Small intestine (tissue), 7 donors: ENCODE measurements around the gene AKAP6. TPM values are rescaled to one million over a fixed set of nuclear protein-coding genes. Genes with fewer than 3 reads are reported as not detected.

ENCODE experiments used
- DNase-seq, 2 donors: peaks; one replicate each; pipeline versions ENCODE4 v3.0.0 to v3.0.0-alpha.2; 2013
- FAIRE-seq: peaks from 2 replicates; lab custom pipeline; 2012; peaks lifted over from hg19 to GRCh38; lab: Jason Lieb, UNC
- H3K27ac ChIP-seq, 3 donors: one replicate each; pipeline ENCODE4 v1.5.1; 2013; ENCODE audit warnings: low read length in 2 of 3, mild to moderate bottlenecking in 2 of 3, control low read depth in 1 of 3, inconsistent platforms in 1 of 3, low read depth in 1 of 3, moderate library complexity in 1 of 3
- H3K27me3 ChIP-seq, 3 donors: one replicate each; pipeline ENCODE4 v1.6.1; 2013; ENCODE audit warnings: low read length in 3 of 3, inconsistent platforms in 1 of 3; ENCODE audit not compliant: control insufficient read depth in 3 of 3, insufficient read depth in 3 of 3
- H3K36me3 ChIP-seq, 3 donors: one replicate each; pipeline ENCODE4 v1.6.1; 2013; ENCODE audit warnings: low read length in 3 of 3, inconsistent platforms in 1 of 3, low read depth in 1 of 3, mild to moderate bottlenecking in 1 of 3, moderate library complexity in 1 of 3; ENCODE audit not compliant: control insufficient read depth in 3 of 3, insufficient read depth in 2 of 3
- H3K4me1 ChIP-seq, 3 donors: one replicate each; pipeline ENCODE4 v1.6.1; 2013; ENCODE audit warnings: low read length in 2 of 3, inconsistent platforms in 1 of 3, low read depth in 1 of 3, mild to moderate bottlenecking in 1 of 3, moderate library complexity in 1 of 3; ENCODE audit not compliant: control insufficient read depth in 3 of 3, insufficient read depth in 2 of 3
- H3K4me3 ChIP-seq, 3 donors: one replicate each; pipeline ENCODE4 v1.5.1; 2013; ENCODE audit warnings: low read length in 3 of 3, control low read depth in 1 of 3, inconsistent platforms in 1 of 3, low read depth in 1 of 3, mild to moderate bottlenecking in 1 of 3, moderate library complexity in 1 of 3
- H3K9me3 ChIP-seq, 2 donors: one replicate each; pipeline ENCODE4 v1.6.1; 2013; ENCODE audit warnings: low read depth in 1 of 2, low read length in 1 of 2; ENCODE audit not compliant: control insufficient read depth in 2 of 2, insufficient read depth in 1 of 2
- WGBS, 3 donors: extraction: QIAGEN DNeasy Blood & Tissue Kit; methylation state at CpG; one replicate each; pipeline ENCODE4 v1.1.7; 2013; 5-methylcytosine and 5-hydroxymethylcytosine counted together
- polyA plus RNA-seq, 4 donors: library from polyadenylated mRNA; stranded (reverse) in 3 of 4; unstranded in 1 of 4; fragments of 200-250 nt in 3 of 4; fragments of 120-200 nt in 1 of 4; gene quantifications; one replicate each; pipeline versions ENCODE4 v1.2.1 to v1.2.3, GENCODE V29; 2013
- donor health status: healthy with polysubstance abuse.
- donor health status: control.
- donor health status: control.
- donor health status: Bipolar disorder and iron deficiency.
- donor health status: healthy.

Gene AKAP6
- polyA plus RNA-seq, 4 donors: 0.45 to 3.6 (median 0.96) TPM

DNA sequence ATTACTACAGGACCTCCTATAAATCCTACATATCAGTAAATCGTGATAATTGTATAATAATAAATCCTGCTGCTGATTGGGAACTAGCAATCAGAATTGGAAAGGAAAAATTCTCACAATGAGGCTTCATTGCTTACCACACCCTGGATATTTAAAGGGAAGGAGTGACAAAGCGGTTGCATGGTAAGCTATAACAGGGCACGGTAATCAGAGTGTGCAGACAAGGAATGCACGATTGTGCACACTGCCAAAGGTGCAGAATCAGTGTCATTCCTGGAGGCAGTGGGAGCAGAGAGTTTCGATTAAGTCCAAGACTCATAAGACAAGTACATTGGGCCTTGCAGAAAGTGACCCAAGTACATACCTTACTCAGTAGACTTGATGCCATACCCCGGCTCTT lies 332.1 kb downstream of the AKAP6 start:
- no peaks in the 10 kb centered on the region for H3K27me3 ChIP-seq
- 67 to 73% (median 68%) methylated on average over 6 of the region's 6 CpGs for WGBS, 3 donors
- H3K4me1 ChIP-seq: no peaks in the 10 kb centered on the region
- no peaks in the 10 kb centered on the region for H3K9me3 ChIP-seq
- H3K36me3 ChIP-seq: no peaks in the 10 kb centered on the region
- DNase-seq: no peak
- H3K27ac ChIP-seq: no peak overlapping the region
- no peak overlapping the region for H3K4me3 ChIP-seq
- FAIRE-seq: no peak

DNA sequence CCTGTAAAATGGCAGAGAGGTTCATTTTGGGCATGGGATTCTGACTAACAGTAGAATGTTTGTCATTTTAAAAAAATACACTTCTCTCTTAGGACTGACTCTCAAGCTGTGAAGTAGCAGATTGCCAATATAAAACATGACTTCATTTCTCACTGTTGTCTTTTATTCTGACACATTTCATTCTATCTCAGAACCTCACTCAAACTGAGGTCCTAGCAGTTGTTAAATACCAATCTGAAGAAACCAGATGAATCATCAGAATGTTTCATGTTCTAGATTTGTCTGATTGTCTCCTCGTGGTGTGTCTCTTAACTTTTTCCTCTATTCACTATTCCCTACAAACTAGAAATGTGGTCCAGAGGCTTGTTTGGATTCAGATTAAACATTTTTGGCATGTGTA lies 333.1 kb downstream of the AKAP6 start:
- FAIRE-seq (no peak), DNase-seq (no peak)
- Histone ChIP-seq H3K4me3 (no peak overlapping the region), H3K27ac (no peak overlapping the region), H3K27me3 (no peaks in the 10 kb centered on the region), H3K36me3 (no peaks in the 10 kb centered on the region), H3K4me1 (no peaks in the 10 kb centered on the region), H3K9me3 (no peaks in the 10 kb centered on the region)
- 30 to 77% (median 36%) methylated on average over 1 of the region's 1 CpG for WGBS, 3 donors

DNA sequence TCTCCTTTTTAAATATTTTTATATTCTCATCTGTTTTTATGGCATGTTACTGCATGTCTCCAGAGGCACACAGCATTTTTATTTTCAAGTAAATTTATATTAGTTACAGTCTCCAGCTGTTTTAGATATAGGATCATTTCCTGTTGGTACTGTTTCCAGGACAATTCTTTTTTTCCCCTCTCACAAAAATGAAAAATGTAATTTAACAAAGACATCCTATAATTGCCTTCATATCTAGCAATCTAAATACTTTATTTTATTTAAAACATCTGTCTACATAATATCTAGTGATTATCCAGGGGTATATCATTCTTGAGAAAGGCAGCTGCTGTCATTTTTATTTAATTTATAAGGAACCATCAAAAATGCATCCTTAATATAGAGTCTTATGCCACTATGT lies 337.2 kb downstream of the AKAP6 start:
- H3K27me3 ChIP-seq: no peaks in the 10 kb centered on the region
- DNase-seq (no peak), FAIRE-seq (no peak)
- H3K36me3 ChIP-seq: no peaks in the 10 kb centered on the region
- no peak overlapping the region for H3K4me3 ChIP-seq
- no peak overlapping the region for H3K27ac ChIP-seq
- no peaks in the 10 kb centered on the region for H3K9me3 ChIP-seq
- H3K4me1 ChIP-seq: no peaks in the 10 kb centered on the region

DNA sequence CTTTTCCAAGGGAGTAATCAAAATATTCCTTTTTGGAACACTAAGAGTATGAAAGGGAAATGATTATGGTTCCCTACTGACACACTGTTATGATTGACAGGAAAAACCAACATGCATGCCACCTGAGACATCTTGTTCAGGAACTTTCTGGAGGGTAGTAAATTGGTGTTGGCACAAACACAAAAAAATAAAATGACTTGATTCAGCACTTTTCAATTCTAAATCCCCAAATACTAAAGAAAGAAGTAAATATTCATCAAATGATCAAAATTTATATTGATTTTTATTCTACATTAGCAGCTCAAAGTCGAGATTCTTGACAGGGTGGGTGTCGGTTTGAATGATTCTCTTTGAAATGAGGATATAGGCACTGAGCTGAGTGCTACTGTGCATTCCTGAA lies 338.2 kb downstream of the AKAP6 start:
- Histone ChIP-seq H3K27ac (no peak overlapping the region), H3K36me3 (no peaks in the 10 kb centered on the region), H3K9me3 (peaks cover 0 to 2% of the 10 kb centered on the region in 2 donors), H3K4me3 (no peak overlapping the region), H3K27me3 (no peaks in the 10 kb centered on the region), H3K4me1 (no peaks in the 10 kb centered on the region)
- FAIRE-seq (no peak), DNase-seq (no peak)
- 60 to 77% (median 75%) methylated on average over 2 of the region's 2 CpGs for WGBS, 3 donors

DNA sequence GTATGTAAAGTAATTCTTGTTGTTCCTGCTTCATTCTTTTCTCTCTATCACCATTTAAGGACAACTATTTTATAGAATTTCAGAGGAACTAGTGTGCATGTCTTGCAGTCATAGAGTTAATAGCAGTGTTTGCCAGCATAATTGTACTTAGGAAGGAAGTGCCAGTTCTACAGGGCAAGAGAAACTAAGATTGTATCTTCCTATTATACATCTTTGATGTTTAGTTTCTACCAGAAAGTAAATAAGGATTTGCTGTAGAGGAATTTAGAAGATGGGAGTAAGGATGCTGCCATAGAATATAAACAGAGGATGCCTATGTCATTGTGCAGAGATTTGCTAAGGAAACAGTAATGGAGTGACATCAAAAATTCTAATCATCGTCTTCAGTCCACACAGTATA lies 338.7 kb downstream of the AKAP6 start:
- no peak for FAIRE-seq
- no peak for DNase-seq
- H3K27ac ChIP-seq: no peak overlapping the region

DNA sequence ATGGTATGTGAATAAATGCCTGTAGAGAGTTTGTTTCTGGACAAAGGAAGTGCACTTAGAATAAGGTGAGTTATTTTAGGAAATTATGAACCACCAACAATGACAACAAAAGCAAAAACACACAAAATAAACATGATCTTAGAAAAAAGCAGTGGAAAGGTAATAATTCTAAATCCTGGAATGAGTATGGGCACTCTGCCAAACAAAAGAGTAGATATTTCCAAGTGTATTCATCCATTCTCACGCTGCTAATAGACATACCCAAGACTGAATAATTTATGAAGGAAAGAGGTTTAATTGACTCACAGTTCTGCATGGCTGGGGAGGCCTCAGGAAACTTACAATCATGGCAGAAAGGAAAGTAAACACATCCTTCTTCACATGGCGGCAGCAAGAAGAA lies 340.3 kb downstream of the AKAP6 start:
- Histone ChIP-seq H3K27ac (no peak overlapping the region), H3K9me3 (peaks cover 0 to 4% of the 10 kb centered on the region in 2 donors), H3K4me3 (no peak overlapping the region), H3K4me1 (no peaks in the 10 kb centered on the region), H3K27me3 (no peaks in the 10 kb centered on the region), H3K36me3 (no peaks in the 10 kb centered on the region)
- WGBS, 3 donors: 72 to 78% (median 76%) methylated on average over 2 of the region's 2 CpGs
- FAIRE-seq (no peak), DNase-seq (no peak)

More for the DNA sequence above, 338.7 kb downstream of the AKAP6 start:
- H3K4me1 ChIP-seq: no peaks in the 10 kb centered on the region
- 72 to 88% (median 75%) methylated on average over 1 of the region's 1 CpG for WGBS, 3 donors
- H3K27me3 ChIP-seq: no peaks in the 10 kb centered on the region
- no peak overlapping the region for H3K4me3 ChIP-seq
- no peaks in the 10 kb centered on the region for H3K36me3 ChIP-seq
- H3K9me3 ChIP-seq: peaks cover 0 to 4% of the 10 kb centered on the region in 2 donors

DNA sequence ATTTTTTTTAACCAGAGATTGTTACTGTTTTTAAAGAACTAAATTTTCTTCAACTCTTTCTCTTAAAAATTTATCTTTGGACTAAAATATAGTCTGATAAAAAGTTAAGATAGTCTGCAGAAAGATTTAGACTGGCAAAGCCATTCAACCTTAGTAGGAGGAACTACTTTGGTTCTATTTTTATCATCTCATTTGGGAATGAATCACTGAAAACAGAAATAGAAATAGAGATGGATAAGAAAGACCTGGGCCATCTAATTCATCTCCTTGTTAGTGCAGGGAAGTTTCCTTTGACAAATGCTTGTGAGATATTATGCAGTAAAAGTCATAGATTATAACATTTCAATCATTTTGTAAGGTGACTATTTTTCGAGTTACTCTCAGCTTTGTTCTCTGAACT lies 346.3 kb downstream of the AKAP6 start:
- no peak overlapping the region for H3K27ac ChIP-seq
- no peak for FAIRE-seq
- H3K36me3 ChIP-seq: no peaks in the 10 kb centered on the region
- DNase-seq: no peak
- no peak overlapping the region for H3K4me3 ChIP-seq
- H3K27me3 ChIP-seq: no peaks in the 10 kb centered on the region
- 83 to 94% (median 86%) methylated on average over 1 of the region's 1 CpG for WGBS, 3 donors
- H3K9me3 ChIP-seq: peaks cover 0 to 4% of the 10 kb centered on the region in 2 donors
- no peaks in the 10 kb centered on the region for H3K4me1 ChIP-seq

DNA sequence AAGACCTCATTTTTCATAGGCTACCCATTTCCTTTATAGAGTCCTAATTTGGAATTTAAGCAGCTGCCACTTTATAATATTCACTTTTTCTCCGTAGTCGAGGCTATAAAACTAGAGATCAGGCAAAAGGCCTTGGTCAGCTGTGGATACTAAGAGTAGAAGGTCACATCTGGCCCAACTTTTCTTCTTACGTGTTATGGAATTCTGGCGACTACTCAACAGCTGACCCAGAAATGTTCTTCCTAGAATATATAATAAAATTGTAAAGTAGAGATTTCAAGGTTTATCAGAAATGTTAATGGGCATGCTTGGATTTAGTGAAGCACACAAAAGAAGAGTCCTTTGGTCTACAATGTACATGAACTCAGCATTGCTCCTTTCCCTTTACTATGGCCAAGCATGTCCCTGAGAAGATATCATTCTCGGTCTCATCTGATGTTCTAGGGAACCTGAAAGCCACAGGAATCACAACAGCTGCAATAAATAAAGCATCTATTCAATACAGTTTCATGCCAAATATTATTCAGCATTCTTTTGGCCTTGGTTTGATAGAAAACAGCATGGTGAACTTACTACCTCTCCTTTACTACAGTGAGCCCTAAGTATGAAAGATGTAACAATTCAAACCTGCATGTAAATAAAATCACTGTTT lies 348.2 kb downstream of the AKAP6 start:
- Histone ChIP-seq H3K4me3 (no peak overlapping the region), H3K27me3 (no peaks in the 10 kb centered on the region), H3K9me3 (peaks cover 0 to 2% of the 10 kb centered on the region in 2 donors), H3K4me1 (no peaks in the 10 kb centered on the region), H3K27ac (no peak overlapping the region), H3K36me3 (no peaks in the 10 kb centered on the region)
- 85 to 93% (median 90%) methylated on average over 5 of the region's 5 CpGs for WGBS, 3 donors
- DNase-seq (no peak), FAIRE-seq (no peak)

DNA sequence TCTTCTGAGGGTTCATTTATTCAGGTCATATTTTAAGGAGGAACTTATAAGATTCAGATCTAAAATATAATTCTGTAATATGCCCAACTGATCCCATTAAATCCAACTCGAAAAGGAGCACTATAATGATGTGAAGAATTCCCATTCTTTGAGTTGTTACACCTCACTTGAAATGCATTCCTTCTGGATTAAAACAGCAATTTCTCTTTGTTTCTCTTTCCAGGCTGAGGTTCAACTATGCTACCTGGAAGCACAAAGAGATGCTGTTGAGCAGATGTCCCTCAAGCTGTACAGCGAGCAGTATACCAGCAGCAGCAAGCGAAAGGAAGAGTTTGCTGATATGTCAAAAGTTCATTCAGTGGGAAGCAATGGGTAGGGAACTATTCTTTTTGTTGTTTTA lies 349.0 kb downstream of the AKAP6 start:
- Histone ChIP-seq H3K4me1 (no peaks in the 10 kb centered on the region), H3K27me3 (no peaks in the 10 kb centered on the region), H3K36me3 (no peaks in the 10 kb centered on the region), H3K9me3 (no peaks in the 10 kb centered on the region), H3K27ac (no peak overlapping the region), H3K4me3 (no peak overlapping the region)
- FAIRE-seq: no peak
- WGBS, 3 donors: 80 to 94% (median 86%) methylated on average over 3 of the region's 3 CpGs
- DNase-seq: no peak
